Measurements from ENCODE around the gene NCOA5.

NCOA5 gene

DNA sequence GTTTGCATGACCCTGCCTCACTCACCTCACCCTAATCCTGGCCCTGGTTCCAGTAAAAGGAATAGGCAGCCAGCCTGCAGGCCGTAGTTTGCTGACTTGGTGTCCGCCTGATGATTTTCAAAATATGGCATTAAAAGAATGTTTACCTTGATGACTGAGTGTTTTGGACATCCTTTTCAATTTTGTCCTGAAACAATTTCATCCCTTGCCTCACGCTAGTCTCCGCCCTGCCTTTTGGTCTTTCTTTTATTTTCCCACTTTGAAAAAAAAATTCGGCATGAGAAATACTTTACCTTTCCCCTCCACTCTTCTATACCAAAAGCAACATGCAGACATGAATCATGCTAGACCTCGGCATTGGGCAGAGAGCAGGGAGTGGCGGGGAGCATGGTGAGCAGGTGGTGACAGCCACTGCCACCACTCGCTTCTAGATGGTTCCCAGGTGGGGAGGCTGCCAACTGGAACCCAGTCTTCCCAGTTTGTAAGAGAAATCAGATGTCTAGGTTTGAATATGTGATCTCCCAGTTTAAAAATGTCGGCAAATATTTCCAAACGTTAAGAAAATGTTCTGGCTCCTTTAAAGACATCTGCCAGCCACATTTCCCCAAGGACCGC, 37.7 kb upstream of the NCOA5 start:
- no peaks in the 10 kb centered on the region for H3K4me1 ChIP-seq (ENCODE audit: insufficient read depth, low read length)
- H3K9me3 ChIP-seq (ENCODE audit: low read length), result no peaks in the 10 kb centered on the region
- H2AFZ ChIP-seq (ENCODE audit: low read depth, low read length), result no peak overlapping the region
- H3K36me3 ChIP-seq (ENCODE audit: insufficient read depth, low read length), result no peaks in the 10 kb centered on the region
- peaks cover 25% of the 10 kb centered on the region for H3K27me3 ChIP-seq (ENCODE audit: insufficient read depth, low read length)
- no peak overlapping the region for H3K4me3 ChIP-seq (ENCODE audit: low read length)

DNA sequence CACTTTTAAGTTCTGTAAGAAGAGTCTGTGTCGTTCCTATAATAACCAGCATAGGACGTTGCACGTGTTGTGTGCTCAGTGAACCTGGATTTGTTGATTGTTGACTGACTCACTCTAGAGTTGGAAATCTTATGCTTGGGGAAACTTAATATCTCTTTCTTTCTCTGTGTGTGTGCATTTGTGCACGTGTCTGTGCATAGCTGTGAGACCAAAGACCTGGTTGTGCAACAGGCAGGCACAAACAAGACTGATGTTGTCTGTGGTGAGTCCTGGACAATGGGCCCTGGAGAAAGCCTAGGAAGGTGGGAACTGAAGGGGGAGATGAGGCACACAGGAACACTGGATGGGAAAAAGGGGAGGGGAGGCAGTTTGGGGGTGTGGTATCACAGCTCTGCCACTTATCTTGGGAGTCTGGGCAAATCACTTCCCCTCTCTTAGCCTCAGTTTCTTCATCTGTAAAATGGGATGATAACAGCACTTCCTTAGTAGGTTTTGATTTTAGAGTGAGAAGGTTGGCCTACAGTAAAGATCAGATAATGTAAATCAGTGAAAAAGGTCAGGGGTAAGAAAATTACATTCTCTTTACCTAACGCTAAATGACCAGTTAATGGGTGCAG, 36.8 kb upstream of the NCOA5 start:
- no peaks in the 10 kb centered on the region for H3K9me3 ChIP-seq (ENCODE audit: low read length)
- no peak overlapping the region for H2AFZ ChIP-seq (ENCODE audit: low read depth, low read length)
- H3K4me1 ChIP-seq (ENCODE audit: insufficient read depth, low read length), result no peaks in the 10 kb centered on the region
- peaks cover 27% of the 10 kb centered on the region for H3K27me3 ChIP-seq (ENCODE audit: insufficient read depth, low read length)
- H3K4me3 ChIP-seq (ENCODE audit: low read length), result no peak overlapping the region
- H3K36me3 ChIP-seq (ENCODE audit: insufficient read depth, low read length), result no peaks in the 10 kb centered on the region

DNA sequence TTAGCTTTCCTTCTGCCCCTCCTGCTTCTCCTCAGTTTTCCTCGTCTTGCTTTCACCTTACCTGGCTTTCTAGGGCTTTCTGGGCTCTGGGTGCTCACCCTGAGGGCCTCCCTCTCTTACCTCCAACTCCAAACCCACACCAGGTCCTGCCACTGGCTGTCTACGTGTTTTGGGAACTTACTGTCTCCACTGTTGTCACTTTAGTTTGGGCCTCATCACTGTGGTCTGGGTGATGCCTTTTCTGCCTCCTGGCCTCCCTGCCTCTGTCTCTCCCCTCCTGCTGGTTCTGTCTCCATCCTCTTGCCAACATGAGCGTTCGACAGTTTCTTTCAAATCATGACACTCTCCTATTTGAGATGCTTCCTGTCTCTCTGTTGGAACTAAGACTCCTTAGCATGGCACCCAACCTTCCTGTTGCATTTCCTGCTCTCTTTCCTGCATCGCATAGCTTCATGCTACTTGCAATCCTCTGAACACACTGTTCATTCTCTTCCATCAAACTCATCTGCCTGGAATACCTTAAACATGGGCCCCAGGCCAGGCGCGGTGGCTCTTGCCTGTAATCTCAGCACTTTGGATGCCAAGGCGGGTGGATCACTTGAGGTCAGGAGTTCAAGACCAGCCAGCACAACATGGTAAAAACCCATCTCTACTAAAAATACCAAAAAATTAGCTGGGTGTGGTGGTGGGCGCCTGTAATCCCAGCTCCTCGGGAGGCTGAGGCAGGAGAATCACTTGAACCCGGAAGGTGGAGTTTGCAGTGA, 33.9 kb upstream of the NCOA5 start:
- H3K4me3 ChIP-seq (ENCODE audit: low read length), result no peak overlapping the region
- no peaks in the 10 kb centered on the region for H3K4me1 ChIP-seq (ENCODE audit: insufficient read depth, low read length)
- H3K36me3 ChIP-seq (ENCODE audit: insufficient read depth, low read length), result no peaks in the 10 kb centered on the region
- H2AFZ ChIP-seq (ENCODE audit: low read depth, low read length), result no peak overlapping the region
- no peaks in the 10 kb centered on the region for H3K9me3 ChIP-seq (ENCODE audit: low read length)
- peaks cover 36% of the 10 kb centered on the region for H3K27me3 ChIP-seq (ENCODE audit: insufficient read depth, low read length)

DNA sequence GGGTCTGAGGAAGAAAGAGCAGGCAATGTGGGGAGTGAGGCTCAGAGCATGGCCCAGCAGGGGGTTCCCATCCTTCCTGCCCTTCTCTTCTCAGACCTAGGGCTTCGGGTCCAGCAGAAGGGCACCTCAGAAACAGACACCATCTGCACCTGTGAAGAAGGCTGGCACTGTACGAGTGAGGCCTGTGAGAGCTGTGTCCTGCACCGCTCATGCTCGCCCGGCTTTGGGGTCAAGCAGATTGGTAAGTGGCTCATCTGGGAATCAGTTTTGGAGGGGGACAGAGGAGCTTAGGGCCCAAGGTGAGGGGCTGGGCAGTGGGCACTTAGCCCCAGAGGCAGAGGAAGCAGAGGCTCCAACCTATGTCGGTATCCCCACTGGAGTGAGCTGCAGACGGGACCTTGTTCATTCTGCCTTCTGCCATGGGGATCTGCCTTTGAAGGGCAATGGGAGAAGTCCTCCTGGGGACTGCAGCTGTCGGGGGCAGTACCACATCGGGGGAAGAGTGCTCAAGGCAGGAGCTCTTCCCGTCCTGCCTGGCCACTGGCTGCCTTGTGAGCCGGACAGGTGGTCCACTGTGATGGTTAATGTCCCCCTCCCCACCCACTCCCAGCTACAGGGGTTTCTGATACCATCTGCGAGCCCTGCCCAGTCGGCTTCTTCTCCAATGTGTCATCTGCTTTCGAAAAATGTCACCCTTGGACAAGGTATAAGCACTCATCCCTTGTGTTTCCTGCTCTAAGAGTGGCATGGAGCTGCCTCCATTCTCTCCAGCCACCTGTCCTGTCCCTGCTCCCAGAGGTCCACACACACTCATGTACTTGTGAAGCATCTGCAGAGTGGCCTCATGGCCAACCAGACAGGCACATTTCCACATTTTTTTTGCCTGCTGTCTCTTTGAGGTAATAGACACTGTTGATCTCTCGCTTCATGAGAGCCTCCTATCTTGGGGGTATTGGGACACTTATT, 33.0 kb upstream of the NCOA5 start:
- Histone ChIP-seq H3K9me3 (ENCODE audit: low read length) (no peaks in the 10 kb centered on the region), H2AFZ (ENCODE audit: low read depth, low read length) (no peak overlapping the region), H3K4me3 (ENCODE audit: low read length) (no peak overlapping the region), H3K4me1 (ENCODE audit: insufficient read depth, low read length) (no peaks in the 10 kb centered on the region), H3K27me3 (ENCODE audit: insufficient read depth, low read length) (peaks cover 41% of the 10 kb centered on the region), H3K36me3 (ENCODE audit: insufficient read depth, low read length) (no peaks in the 10 kb centered on the region)

DNA sequence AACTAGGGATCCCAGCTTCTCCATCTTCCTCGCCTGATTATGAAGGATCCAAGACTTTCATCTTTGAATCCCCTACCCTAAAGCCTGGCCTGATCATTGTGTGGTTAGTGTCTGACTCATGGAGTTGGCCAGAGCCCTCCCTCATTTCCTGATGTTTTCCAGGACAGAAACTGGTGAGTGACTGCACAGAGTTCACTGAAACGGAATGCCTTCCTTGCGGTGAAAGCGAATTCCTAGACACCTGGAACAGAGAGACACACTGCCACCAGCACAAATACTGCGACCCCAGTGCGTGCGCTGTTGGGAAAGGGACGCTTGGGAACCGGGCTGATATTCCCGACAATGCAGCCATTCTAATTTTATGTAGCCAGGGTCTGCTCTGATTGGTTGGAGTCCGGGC, 32.3 kb upstream of the NCOA5 start:
- Histone ChIP-seq H3K36me3 (ENCODE audit: insufficient read depth, low read length) (no peaks in the 10 kb centered on the region), H3K9me3 (ENCODE audit: low read length) (no peaks in the 10 kb centered on the region), H3K4me3 (ENCODE audit: low read length) (no peak overlapping the region), H2AFZ (ENCODE audit: low read depth, low read length) (no peak overlapping the region), H3K27me3 (ENCODE audit: insufficient read depth, low read length) (peaks cover 41% of the 10 kb centered on the region), H3K4me1 (ENCODE audit: insufficient read depth, low read length) (no peaks in the 10 kb centered on the region)

DNA sequence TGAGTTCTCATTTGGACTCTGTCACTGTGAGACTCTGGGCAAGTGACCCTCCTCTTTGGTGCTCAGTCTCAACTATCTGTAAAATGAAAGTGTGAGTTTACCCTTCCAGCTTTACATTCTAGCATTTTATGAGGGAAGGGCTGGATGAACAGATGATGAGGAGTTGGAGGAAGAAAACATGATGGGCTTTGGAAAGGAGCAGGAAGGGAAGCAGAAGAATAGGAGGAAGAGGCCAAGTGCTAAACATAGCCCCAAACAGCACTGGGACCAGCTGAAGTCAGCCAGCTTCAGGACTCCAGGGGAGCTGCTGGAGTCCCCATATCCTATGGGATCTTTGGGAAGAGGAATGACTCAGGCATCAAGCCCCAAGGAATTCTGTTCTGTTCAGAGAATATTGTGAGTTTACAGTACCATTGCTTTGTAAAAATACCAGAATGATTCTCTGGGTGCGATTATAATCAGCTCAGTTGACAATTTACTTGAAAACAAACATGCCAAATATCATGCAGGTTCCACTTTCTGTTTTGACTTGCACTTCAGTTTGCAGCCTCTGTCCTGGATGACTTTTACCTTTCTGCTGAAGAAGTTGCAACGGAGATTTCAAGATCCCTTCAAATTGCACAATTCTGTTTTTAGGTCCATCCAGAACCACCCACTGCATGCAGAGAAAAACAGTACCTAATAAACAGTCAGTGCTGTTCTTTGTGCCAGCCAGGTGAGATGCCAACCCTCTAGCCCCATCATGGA, 31.6 kb upstream of the NCOA5 start:
- Histone ChIP-seq H3K36me3 (ENCODE audit: insufficient read depth, low read length) (no peaks in the 10 kb centered on the region), H3K9me3 (ENCODE audit: low read length) (no peaks in the 10 kb centered on the region), H3K4me1 (ENCODE audit: insufficient read depth, low read length) (no peaks in the 10 kb centered on the region), H3K4me3 (ENCODE audit: low read length) (no peak overlapping the region), H3K27me3 (ENCODE audit: insufficient read depth, low read length) (peaks cover 41% of the 10 kb centered on the region), H2AFZ (ENCODE audit: low read depth, low read length) (no peak overlapping the region)

DNA sequence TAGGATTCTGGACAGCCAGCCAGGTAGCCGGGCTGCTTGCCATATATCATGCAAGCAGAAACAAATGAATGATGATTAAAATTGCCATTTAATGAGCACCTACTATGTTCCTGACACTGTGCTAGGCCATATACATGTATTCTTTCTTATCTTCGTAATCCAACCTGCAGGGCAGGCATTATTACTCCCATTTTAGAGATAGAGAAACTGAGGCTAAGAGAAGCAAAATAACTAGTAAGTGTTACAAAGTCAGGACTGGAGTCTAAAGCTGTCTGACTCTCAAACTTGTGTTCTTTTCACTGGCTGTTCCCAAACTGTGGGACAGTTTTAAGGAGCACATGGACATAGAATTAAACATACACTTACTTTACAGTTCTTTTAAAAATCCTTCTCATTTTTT, 30.4 kb upstream of the NCOA5 start:
- Histone ChIP-seq H3K4me1 (ENCODE audit: insufficient read depth, low read length) (no peaks in the 10 kb centered on the region), H2AFZ (ENCODE audit: low read depth, low read length) (no peak overlapping the region), H3K27me3 (ENCODE audit: insufficient read depth, low read length) (peaks cover 48% of the 10 kb centered on the region), H3K36me3 (ENCODE audit: insufficient read depth, low read length) (no peaks in the 10 kb centered on the region), H3K9me3 (ENCODE audit: low read length) (no peaks in the 10 kb centered on the region), H3K4me3 (ENCODE audit: low read length) (no peak overlapping the region)

DNA sequence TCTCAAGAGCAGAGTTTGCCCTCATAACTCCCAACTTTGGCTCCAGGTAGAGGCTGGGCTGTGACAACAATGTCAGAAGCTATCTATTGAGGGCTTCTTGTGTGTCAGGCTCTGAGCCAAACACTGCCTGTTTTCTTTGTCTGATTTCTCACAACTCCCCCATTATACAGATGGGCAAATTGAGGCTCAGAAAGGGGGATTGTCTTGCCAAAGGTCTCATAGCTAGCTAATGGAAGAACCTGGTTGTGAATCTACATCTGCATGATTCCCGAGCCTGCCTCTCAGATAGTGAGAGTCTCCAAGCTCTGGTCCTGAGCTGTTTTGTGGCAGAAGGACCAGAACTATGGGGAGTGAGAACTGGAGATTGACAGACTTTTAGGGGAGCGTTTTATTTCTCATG, 29.8 kb upstream of the NCOA5 start:
- Histone ChIP-seq H3K9me3 (ENCODE audit: low read length) (no peaks in the 10 kb centered on the region), H3K4me1 (ENCODE audit: insufficient read depth, low read length) (no peaks in the 10 kb centered on the region), H2AFZ (ENCODE audit: low read depth, low read length) (no peak overlapping the region), H3K4me3 (ENCODE audit: low read length) (no peak overlapping the region), H3K36me3 (ENCODE audit: insufficient read depth, low read length) (no peaks in the 10 kb centered on the region), H3K27me3 (ENCODE audit: insufficient read depth, low read length) (peaks cover 51% of the 10 kb centered on the region)

DNA sequence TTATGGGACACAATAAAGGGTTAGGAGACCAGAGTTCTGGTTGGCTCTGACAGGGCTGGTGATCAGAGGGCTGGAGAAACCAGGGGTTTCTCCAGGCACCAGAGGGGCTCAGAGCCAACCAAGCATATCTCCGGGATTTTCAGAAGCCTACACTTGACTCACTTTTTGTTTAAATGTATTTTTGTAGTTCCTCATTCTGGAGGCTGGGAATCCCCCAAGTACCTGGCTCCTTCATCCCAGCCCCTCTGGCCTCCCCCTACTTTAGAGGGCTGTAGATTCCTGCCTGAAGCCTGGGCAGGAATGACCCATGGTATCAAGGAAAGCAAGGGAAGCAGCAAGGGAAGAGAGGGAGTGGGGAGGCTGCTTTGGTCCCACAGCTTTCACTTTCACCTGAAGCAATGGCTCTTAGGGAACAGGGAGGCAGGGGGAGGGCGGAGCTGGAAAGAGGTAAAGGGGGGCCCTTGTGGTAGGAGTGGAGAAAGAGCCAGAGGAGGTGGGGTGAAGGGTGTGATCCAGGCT, 29.3 kb upstream of the NCOA5 start:
- Histone ChIP-seq H3K9me3 (ENCODE audit: low read length) (no peaks in the 10 kb centered on the region), H3K4me3 (ENCODE audit: low read length) (no peak overlapping the region), H3K36me3 (ENCODE audit: insufficient read depth, low read length) (no peaks in the 10 kb centered on the region), H3K27me3 (ENCODE audit: insufficient read depth, low read length) (peaks cover 55% of the 10 kb centered on the region), H2AFZ (ENCODE audit: low read depth, low read length) (no peak overlapping the region), H3K4me1 (ENCODE audit: insufficient read depth, low read length) (no peaks in the 10 kb centered on the region)

DNA sequence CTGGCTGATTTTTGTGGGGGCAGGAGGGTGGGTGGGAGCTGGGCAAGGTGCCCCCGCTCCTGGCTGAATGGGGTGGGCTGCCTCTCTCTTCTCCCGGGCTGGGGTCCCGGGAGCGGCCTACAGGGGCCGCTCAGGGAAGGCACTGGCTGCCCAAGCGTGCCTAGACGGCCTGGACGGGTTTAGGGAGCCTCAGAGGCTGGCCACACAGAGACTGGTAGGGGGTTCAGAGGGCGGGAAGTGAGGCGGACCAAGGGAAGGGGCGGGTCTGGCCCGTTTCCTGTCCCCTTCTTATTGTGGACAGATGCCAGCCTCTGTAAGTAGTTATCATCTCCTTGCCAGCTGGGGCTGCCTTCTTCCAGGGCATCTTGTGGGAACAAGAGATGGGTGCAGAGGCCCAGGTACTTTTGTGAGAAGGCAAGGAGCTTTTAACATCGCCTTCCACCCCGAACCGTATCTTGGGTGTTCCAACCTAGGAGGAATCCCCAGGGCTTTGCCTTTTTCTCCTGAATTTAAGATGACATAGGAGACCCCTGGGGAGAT, 28.8 kb upstream of the NCOA5 start:
- no peak overlapping the region for H3K4me3 ChIP-seq (ENCODE audit: low read length)
- no peaks in the 10 kb centered on the region for H3K36me3 ChIP-seq (ENCODE audit: insufficient read depth, low read length)
- H2AFZ ChIP-seq (ENCODE audit: low read depth, low read length), result no peak overlapping the region
- no peaks in the 10 kb centered on the region for H3K9me3 ChIP-seq (ENCODE audit: low read length)
- H3K27me3 ChIP-seq (ENCODE audit: insufficient read depth, low read length), result peaks cover 56% of the 10 kb centered on the region
- no peaks in the 10 kb centered on the region for H3K4me1 ChIP-seq (ENCODE audit: insufficient read depth, low read length)

DNA sequence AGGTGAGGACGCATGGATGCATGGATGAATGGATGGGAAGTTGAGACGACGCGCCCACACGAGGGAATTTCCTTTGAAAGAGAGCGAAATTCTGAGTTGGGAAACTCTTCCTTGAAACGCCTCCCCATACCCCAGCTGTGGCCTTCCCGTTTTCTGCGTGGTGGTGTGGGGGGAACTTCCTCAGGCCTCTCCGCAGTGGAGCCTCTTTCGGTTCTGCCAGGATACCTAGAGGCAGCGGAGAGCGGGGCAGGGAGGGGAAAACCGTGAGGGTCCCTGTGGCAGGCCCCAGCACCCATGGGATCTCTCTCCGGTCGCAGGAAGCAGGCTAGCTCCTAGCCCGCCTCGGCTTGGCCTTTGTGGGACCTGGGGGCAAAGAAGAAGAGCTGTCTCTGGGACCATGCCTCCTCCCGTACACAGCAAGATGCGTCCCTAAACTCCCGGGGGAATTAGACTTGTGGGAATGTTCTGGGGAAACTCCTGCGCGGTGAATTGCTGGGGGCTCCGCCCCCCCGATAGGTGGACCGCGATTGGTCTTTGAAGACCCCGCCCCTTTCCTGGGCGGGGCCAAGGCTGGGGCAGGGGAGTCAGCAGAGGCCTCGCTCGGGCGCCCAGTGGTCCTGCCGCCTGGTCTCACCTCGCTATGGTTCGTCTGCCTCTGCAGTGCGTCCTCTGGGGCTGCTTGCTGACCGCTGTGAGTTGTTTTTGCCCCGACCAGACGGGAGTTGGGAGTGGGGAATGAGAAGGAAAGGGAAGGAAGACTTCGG, 28.1 kb upstream of the NCOA5 start, which contains the start of gene CD40:
Gene CD40 (plus strand): TSS at position 611 of the 764 bp plus-strand sequence. CDS start 30 bp downstream, at position 641.
- H3K4me3 ChIP-seq (ENCODE audit: low read length), result no peak within 1 kb of the TSS
- no peaks in the 10 kb centered on the region for H3K4me1 ChIP-seq (ENCODE audit: insufficient read depth, low read length)
- peaks cover 59% of the 10 kb centered on the region for H3K27me3 ChIP-seq (ENCODE audit: insufficient read depth, low read length)
- no peaks in the 10 kb centered on the region for H3K36me3 ChIP-seq (ENCODE audit: insufficient read depth, low read length)
- no peak within 1 kb of the TSS for H2AFZ ChIP-seq (ENCODE audit: low read depth, low read length)
- H3K9me3 ChIP-seq (ENCODE audit: low read length), result no peaks in the 10 kb centered on the region

Data from neuron (in vitro differentiated cells).